Measurements from ENCODE around the gene SPHK2.

The SPHK2 gene

DNA sequence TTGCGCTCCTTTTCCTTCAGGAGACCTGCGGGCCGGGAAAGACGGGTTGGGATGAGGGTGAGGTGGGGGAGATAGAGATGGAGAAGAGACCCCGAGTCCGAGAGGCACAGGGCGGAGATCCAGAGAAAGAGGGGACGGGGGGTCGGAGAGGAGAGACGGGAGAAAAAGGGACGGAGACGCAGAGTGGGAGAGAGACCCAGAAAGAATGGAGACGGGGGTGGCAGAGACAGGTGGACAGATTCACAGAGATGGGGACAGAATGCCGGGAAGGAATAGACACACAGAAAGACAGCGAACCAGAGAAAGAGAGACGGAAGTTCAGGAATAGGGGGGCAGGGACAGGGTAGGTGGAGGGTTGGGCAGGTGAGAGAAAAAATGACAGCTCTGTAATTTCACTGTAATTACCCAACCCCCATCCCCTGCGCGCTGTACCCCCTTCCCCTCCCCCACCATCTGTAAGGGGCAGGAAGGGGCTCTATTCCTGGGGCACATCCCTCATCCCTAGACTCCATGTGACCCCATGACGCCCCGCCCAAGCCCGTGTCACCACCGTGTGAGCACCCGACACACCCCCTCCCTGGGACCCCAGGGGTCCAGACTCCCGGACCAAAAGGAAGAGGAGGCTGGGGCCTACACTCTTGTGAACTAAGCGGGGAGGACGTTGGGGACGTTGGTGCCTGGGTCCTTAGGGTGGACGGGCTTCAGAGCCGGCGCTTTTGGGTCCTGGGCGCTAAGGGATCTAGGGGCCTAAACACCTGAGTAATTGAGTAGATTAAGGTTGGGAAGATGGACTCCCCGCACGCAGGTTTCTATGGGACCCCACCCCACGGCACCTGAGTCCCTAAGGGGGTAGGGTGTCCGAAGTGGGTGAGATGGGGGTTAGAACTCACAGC lies 16.9 kb downstream of the SPHK2 start:
- H3K4me3 ChIP-seq (ENCODE audit: insufficient read length, low read depth), result peak overlapping the region; percentile 59
- no peak for DNase-seq (ENCODE audit: low read depth, low spot score)
- no peak for TF ChIP-seq SUZ12 (IDR thresholded peaks at IDR 0.05; ENCODE audit: extremely low read depth, insufficient read depth, insufficient read length)
- TF ChIP-seq ZNF274 (IDR thresholded peaks at IDR 0.05; ENCODE audit: low read depth, low read length), result no peak
- TF ChIP-seq YY1 (IDR thresholded peaks at IDR 0.05; ENCODE audit: insufficient read depth, insufficient read length), result no peak
- peak overlapping the region; percentile 77 for H3K9ac ChIP-seq (ENCODE audit: insufficient read length, low read depth)
- peaks cover 12% of the 10 kb centered on the region for H3K4me1 ChIP-seq (ENCODE audit: insufficient read depth, insufficient read length)
- peaks cover 26% of the 10 kb centered on the region for H3K27me3 ChIP-seq (ENCODE audit: insufficient read depth, insufficient read length)
- H3K36me3 ChIP-seq (ENCODE audit: insufficient read depth, insufficient read length, low read length), result no peaks in the 10 kb centered on the region
- no peaks in the 10 kb centered on the region for H3K9me3 ChIP-seq (ENCODE audit: insufficient read depth, low read length)

DNA sequence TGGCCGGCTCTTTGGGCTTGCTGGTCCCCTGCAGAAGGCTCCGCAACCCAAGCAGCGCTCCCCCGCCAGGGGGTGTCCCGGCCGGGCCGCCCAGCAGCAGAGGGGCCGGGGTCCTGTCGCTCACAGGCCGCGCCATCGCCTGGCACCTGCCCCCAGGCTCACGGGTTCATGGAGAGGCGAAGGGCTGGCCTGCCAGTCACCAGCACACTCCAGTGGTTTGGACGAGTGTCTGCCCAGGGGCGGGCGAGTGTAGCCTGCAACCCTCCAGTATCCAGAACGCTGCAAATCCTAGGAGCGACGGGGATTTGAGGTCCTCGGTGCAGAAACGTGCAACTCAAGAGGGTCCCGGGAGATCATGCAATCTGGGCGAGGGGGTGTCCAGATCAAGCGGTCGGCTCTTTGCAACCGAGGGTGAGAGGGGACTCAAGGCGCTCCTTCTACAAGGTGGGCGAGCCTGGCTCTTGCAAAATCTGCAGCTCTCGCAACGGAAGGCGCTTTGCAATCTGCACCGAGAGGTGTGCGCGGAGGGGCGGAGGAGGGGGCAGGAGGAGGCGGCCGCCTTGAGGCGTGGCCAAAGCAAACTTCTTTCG lies 17.6 kb downstream of the SPHK2 start, which contains the start of gene DBP:
TSS of gene DBP (minus strand) at position 521 of the 590 bp plus-strand sequence. CDS start at position 136, 385 bp downstream.
- DNase-seq (ENCODE audit: low read depth, low spot score), result no peak
- Histone ChIP-seq H3K27me3 (ENCODE audit: insufficient read depth, insufficient read length) (peaks cover 26% of the 10 kb centered on the region), H3K36me3 (ENCODE audit: insufficient read depth, insufficient read length, low read length) (no peaks in the 10 kb centered on the region), H3K9me3 (ENCODE audit: insufficient read depth, low read length) (no peaks in the 10 kb centered on the region), H3K4me1 (ENCODE audit: insufficient read depth, insufficient read length) (peaks cover 12% of the 10 kb centered on the region), H3K9ac (ENCODE audit: insufficient read length, low read depth) (peak within 1 kb of the TSS; percentile 77), H3K4me3 (ENCODE audit: insufficient read length, low read depth) (peak within 1 kb of the TSS; percentile 59)
- TF ChIP-seq SUZ12 (IDR thresholded peaks at IDR 0.05; ENCODE audit: extremely low read depth, insufficient read depth, insufficient read length) (no peak), ZNF274 (IDR thresholded peaks at IDR 0.05; ENCODE audit: low read depth, low read length) (no peak), YY1 (IDR thresholded peaks at IDR 0.05; ENCODE audit: insufficient read depth, insufficient read length) (no peak)

DNA sequence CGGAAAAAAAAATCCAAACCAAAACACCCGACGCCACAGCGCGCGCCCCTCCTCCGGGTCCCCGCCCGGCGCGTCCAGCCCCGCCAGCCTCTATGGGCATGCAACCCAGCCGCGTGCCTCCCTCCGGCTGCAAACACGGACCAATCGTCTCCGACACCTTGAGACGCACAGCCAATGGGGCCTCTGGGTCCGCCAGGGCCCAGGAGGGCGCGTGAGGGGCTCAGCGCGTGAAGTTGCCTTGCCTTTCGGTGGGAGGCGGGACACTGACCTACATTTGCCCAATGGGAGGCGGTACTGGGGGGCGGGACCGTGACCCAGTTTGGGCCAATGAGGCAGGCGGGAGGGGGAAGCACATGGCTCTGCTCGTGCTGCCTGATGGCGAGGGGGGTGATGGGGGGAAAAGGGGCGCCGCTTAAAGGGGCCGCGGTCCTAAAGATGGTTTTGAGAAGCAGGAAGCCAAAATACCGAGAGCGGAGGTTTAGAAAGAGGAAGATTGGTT lies 18.2 kb downstream of the SPHK2 start:
- TF ChIP-seq YY1 (IDR thresholded peaks at IDR 0.05; ENCODE audit: insufficient read depth, insufficient read length) (no peak), SUZ12 (IDR thresholded peaks at IDR 0.05; ENCODE audit: extremely low read depth, insufficient read depth, insufficient read length) (no peak)
- DNase-seq (ENCODE audit: low read depth, low spot score), result peak; percentile 92
- peaks cover 10% of the 10 kb centered on the region for H3K4me1 ChIP-seq (ENCODE audit: insufficient read depth, insufficient read length)
- H3K27me3 ChIP-seq (ENCODE audit: insufficient read depth, insufficient read length), result peaks cover 26% of the 10 kb centered on the region
- H3K36me3 ChIP-seq (ENCODE audit: insufficient read depth, insufficient read length, low read length), result no peaks in the 10 kb centered on the region
- H3K4me3 ChIP-seq (ENCODE audit: insufficient read length, low read depth), result peak overlapping the region; percentile 30
- no peaks in the 10 kb centered on the region for H3K9me3 ChIP-seq (ENCODE audit: insufficient read depth, low read length)
- peak overlapping the region; percentile 61 for H3K9ac ChIP-seq (ENCODE audit: insufficient read length, low read depth)

DNA sequence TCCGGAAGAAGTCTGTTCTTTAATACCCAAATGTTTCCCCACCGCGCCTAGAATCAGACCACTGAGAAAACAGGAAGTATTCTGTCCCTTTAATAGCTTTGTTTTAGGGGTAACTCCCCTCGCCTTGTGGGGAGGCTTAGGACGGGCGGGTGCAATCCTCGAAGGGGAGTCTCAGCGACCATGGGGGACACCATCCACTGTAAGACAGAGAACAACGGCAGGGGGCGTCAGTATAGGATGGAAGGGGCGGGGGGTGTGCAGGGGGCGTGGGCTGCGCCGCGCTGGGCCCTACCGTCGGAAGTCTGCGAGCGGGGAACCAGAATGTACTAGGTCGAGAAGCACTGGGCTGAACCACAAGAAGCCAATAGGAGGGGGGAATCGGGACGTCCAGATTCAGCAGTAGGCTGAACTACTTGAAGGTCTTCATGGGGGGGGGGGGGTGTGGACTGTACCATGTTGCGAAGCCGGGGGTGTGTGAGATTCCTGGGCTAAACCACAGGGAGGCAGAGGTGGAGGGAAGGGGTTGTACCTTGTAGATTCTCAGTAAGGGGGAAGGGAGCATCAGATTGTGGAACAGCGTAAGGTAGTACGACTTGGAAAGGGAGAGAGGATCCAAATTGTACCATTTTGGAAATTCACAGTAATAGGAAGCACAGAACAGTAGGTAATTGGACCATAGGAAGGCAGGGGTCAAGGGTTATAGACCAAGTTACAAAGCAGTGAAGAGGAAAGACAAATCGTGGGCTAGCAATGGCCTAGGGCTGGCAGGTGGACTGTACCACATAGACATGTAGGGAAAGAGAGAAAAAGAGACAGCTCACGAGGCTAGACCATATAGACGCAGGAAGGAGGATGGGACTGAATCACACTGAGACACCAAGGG lies 18.9 kb downstream of the SPHK2 start:
- no peak for TF ChIP-seq ZNF274 (IDR thresholded peaks at IDR 0.05; ENCODE audit: low read depth, low read length)
- TF ChIP-seq YY1 (IDR thresholded peaks at IDR 0.05; ENCODE audit: insufficient read depth, insufficient read length), result no peak
- no peak for TF ChIP-seq SUZ12 (IDR thresholded peaks at IDR 0.05; ENCODE audit: extremely low read depth, insufficient read depth, insufficient read length)
- Histone ChIP-seq H3K4me3 (ENCODE audit: insufficient read length, low read depth) (peak overlapping the region; percentile 30), H3K27me3 (ENCODE audit: insufficient read depth, insufficient read length) (peaks cover 26% of the 10 kb centered on the region), H3K4me1 (ENCODE audit: insufficient read depth, insufficient read length) (peaks cover 4% of the 10 kb centered on the region), H3K9me3 (ENCODE audit: insufficient read depth, low read length) (no peaks in the 10 kb centered on the region), H3K36me3 (ENCODE audit: insufficient read depth, insufficient read length, low read length) (no peaks in the 10 kb centered on the region), H3K9ac (ENCODE audit: insufficient read length, low read depth) (peak overlapping the region; percentile 61)
- DNase-seq (ENCODE audit: low read depth, low spot score), result peak; percentile 64

DNA sequence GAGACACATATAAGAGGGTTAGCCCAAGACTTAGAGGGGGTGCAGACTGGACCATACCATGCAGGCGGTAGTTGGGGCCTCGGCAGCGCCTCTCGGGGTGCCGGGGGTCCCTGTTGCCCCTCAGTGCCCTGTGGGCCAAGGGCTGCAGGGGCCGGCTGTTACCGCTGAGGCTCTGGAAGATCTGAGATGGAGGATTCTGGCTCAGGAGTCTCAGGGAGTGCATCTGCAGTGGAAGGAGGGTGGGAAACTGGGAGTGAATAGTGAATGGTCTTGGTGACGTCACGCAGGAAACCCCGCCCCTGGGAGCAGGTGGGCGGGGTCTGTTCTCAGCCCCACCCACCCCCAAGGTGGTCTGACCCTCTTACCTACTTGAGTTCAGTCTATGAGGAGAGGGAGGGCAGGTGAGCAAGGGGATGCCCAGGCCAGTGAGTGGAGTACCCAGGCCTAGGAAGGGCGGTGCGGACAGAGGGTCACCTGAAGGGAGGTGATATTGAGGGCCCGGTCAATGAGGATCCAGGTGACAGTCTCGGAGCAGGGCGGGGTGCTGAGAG lies 19.6 kb downstream of the SPHK2 start:
- Histone ChIP-seq H3K27me3 (ENCODE audit: insufficient read depth, insufficient read length) (peaks cover 26% of the 10 kb centered on the region), H3K4me1 (ENCODE audit: insufficient read depth, insufficient read length) (peaks cover 4% of the 10 kb centered on the region), H3K36me3 (ENCODE audit: insufficient read depth, insufficient read length, low read length) (no peaks in the 10 kb centered on the region), H3K9me3 (ENCODE audit: insufficient read depth, low read length) (no peaks in the 10 kb centered on the region), H3K9ac (ENCODE audit: insufficient read length, low read depth) (peak overlapping the region; percentile 72), H3K4me3 (ENCODE audit: insufficient read length, low read depth) (peak overlapping the region; percentile 36)
- DNase-seq (ENCODE audit: low read depth, low spot score), result no peak
- TF ChIP-seq YY1 (IDR thresholded peaks at IDR 0.05; ENCODE audit: insufficient read depth, insufficient read length), result no peak
- TF ChIP-seq SUZ12 (IDR thresholded peaks at IDR 0.05; ENCODE audit: extremely low read depth, insufficient read depth, insufficient read length), result no peak
- TF ChIP-seq ZNF274 (IDR thresholded peaks at IDR 0.05; ENCODE audit: low read depth, low read length), result no peak

DNA sequence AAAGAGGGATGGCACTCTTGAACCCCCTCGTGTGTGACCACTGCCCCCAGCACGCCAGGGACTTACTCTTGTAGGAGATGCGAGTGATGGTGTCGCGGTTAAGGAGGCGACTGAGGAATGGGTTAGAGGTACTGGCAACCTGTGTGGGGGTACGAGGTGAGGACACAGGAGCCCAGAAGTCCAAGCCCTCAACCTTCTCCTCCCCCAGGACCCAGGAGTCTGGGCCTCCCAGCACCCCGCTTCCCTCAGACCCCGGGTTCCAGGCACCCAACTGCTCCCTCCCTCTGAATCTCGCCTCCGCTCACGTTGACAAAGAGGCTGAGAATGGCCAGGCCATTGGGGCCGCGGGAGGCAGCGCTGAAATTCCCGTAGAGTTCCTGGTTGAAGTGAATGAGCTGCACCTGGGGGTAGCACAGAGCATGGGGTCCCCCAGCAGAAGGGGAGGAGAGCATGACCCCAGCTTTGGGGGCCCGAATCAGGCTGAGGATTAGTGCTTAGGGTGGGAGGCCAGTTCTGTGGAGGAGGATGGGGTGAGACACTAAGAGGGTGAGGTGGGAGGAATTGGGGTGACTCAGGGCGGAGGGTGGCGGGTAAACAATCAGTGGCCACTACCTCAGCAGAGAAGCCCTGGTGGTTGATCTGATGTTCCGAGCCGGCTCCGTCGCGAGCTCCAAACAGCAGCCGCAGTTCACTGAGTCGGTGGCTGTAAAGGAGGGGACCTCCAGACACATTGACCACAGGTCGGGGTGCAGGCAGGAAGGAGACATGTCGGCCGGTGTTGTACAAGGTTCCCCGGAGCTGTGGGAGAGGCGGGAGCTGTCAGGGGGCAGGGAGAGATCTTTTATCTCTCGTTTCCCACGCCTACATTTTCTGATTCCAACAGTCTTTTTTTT lies 20.4 kb downstream of the SPHK2 start:
- Histone ChIP-seq H3K9me3 (ENCODE audit: insufficient read depth, low read length) (no peaks in the 10 kb centered on the region), H3K4me3 (ENCODE audit: insufficient read length, low read depth) (peak overlapping the region; percentile 36), H3K36me3 (ENCODE audit: insufficient read depth, insufficient read length, low read length) (no peaks in the 10 kb centered on the region), H3K27me3 (ENCODE audit: insufficient read depth, insufficient read length) (peaks cover 26% of the 10 kb centered on the region), H3K9ac (ENCODE audit: insufficient read length, low read depth) (peak overlapping the region; percentile 72), H3K4me1 (ENCODE audit: insufficient read depth, insufficient read length) (peaks cover 7% of the 10 kb centered on the region)
- no peak for DNase-seq (ENCODE audit: low read depth, low spot score)
- TF ChIP-seq SUZ12 (IDR thresholded peaks at IDR 0.05; ENCODE audit: extremely low read depth, insufficient read depth, insufficient read length) (no peak), YY1 (IDR thresholded peaks at IDR 0.05; ENCODE audit: insufficient read depth, insufficient read length) (no peak), ZNF274 (IDR thresholded peaks at IDR 0.05; ENCODE audit: low read depth, low read length) (no peak)
